ENCODE data around the gene NAB2. TPM values are rescaled to one million over a fixed set of nuclear protein-coding genes. Genes with fewer than 3 reads are reported as not detected.
A peak's percentile ranks its signal among the peaks of the same experiment; 100 is the strongest.

Gene NAB2
- total RNA-seq, 1 donor from 2014 or later: 34.4 TPM

- Histone ChIP-seq H3K36me3 (peaks cover 2 to 67% of the 10 kb centered on the region in 2 donors), H3K9me3 (no peaks in the 10 kb centered on the region), H3K27me3 (no peaks in the 10 kb centered on the region), H3K4me3 (no peak overlapping the region), H3K4me1 (peaks cover 19% of the 10 kb centered on the region), H3K27ac (no peak overlapping the region)
- no peak for DNase-seq (ENCODE audit: extremely low spot score in 2 of 2)
- TF ChIP-seq POLR2AphosphoS5 (IDR thresholded peaks at IDR 0.05; ENCODE audit: insufficient read depth in 1 of 2, low read depth in 1 of 2) (no peak), POLR2A (IDR thresholded peaks at IDR 0.05) (no peak), CTCF (IDR thresholded peaks at IDR 0.05) (no peak)
- intact Hi-C loops (cut with DNase I): no loop called here
Measured at GRCh38 chr12:57103856-57104255, 14.9 kb downstream of the NAB2 start.

- Histone ChIP-seq H3K4me3 (no peak overlapping the region), H3K27me3 (no peaks in the 10 kb centered on the region), H3K27ac (no peak overlapping the region), H3K36me3 (peaks cover 2 to 62% of the 10 kb centered on the region in 2 donors), H3K4me1 (peaks cover 24% of the 10 kb centered on the region), H3K9me3 (no peaks in the 10 kb centered on the region)
- intact Hi-C loops (cut with DNase I): no loop called here
- TF ChIP-seq CTCF (IDR thresholded peaks at IDR 0.05): no peak
- TF ChIP-seq POLR2AphosphoS5 (IDR thresholded peaks at IDR 0.05; ENCODE audit: insufficient read depth in 1 of 2, low read depth in 1 of 2): no peak
- no peak for TF ChIP-seq POLR2A (IDR thresholded peaks at IDR 0.05)
- peak in 1 of 2 donors; percentile 80 for DNase-seq (ENCODE audit: extremely low spot score in 2 of 2)
Measured at GRCh38 chr12:57104292-57104910, 15.5 kb downstream of the NAB2 start.

- Histone ChIP-seq H3K27ac (no peak overlapping the region), H3K27me3 (no peaks in the 10 kb centered on the region), H3K9me3 (no peaks in the 10 kb centered on the region), H3K4me1 (peaks cover 32% of the 10 kb centered on the region), H3K4me3 (no peak overlapping the region), H3K36me3 (peaks cover 2 to 54% of the 10 kb centered on the region in 2 donors)
- intact Hi-C loops (cut with DNase I): no loop called here
- no peak for TF ChIP-seq CTCF (IDR thresholded peaks at IDR 0.05)
- no peak for TF ChIP-seq POLR2A (IDR thresholded peaks at IDR 0.05)
- TF ChIP-seq POLR2AphosphoS5 (IDR thresholded peaks at IDR 0.05; ENCODE audit: insufficient read depth in 1 of 2, low read depth in 1 of 2): no peak
- peak in 1 of 2 donors; percentile 82 for DNase-seq (ENCODE audit: extremely low spot score in 2 of 2)
Measured at GRCh38 chr12:57105011-57105753, 16.3 kb downstream of the NAB2 start.

- peak in 1 of 2 donors; percentile 78 for DNase-seq (ENCODE audit: extremely low spot score in 2 of 2)
- TF ChIP-seq CTCF (IDR thresholded peaks at IDR 0.05) (no peak), POLR2AphosphoS5 (IDR thresholded peaks at IDR 0.05; ENCODE audit: insufficient read depth in 1 of 2, low read depth in 1 of 2) (no peak), POLR2A (IDR thresholded peaks at IDR 0.05) (no peak)
- peaks cover 32% of the 10 kb centered on the region for H3K4me1 ChIP-seq
Measured at GRCh38 chr12:57106021-57106708, 17.3 kb downstream of the NAB2 start.

More at GRCh38 chr12:57106021-57106708, 17.3 kb downstream of the NAB2 start:
- Histone ChIP-seq H3K27ac (no peak overlapping the region), H3K9me3 (no peaks in the 10 kb centered on the region), H3K4me3 (no peak overlapping the region), H3K27me3 (no peaks in the 10 kb centered on the region), H3K36me3 (peaks cover 2 to 53% of the 10 kb centered on the region in 2 donors)
- intact Hi-C loops (cut with DNase I): no loop called here

All from vagina (tissue), 2 donors.